CD8-positive, alpha-beta memory T cell (primary cell): ENCODE measurements around the gene RMND5A. TPM values are rescaled to one million over a fixed set of nuclear protein-coding genes. Genes with fewer than 3 reads are reported as not detected.

ENCODE experiments used
- CTCF ChIA-PET: fragments of 350-600 bp; sonication (Branson Sonifier 250); formaldehyde crosslinking; loops from one replicate; lab custom pipeline; 2021; ENCODE audit warnings: antibody characterized with exemption; lab: Charles Lee
- POLR2A ChIA-PET: fragments of 350-600 bp; sonication (Branson Sonifier 250); formaldehyde crosslinking; loops from one replicate; lab custom pipeline; 2021; ENCODE audit warnings: antibody characterized with exemption; lab: Charles Lee
- DNase-seq, 5 donors: peaks; one replicate each; pipeline versions ENCODE4 v3.0.0 to v3.0.0-alpha.2; 2020 to 2022; ENCODE audit warnings: mixed read lengths in 1 of 5
- H3K27ac ChIP-seq: one replicate; pipeline ENCODE4 v1.7.0; 2013; ENCODE audit warnings: low read depth, mild to moderate bottlenecking, low read length, moderate library complexity
- H3K27me3 ChIP-seq: 2 replicates; pipeline ENCODE4 v1.7.0; 2013; ENCODE audit warnings: low read length, mild to moderate bottlenecking; ENCODE audit not compliant: insufficient read depth, poor library complexity, severe bottlenecking
- H3K36me3 ChIP-seq: 2 replicates; pipeline ENCODE4 v1.7.0; 2013; ENCODE audit warnings: mild to moderate bottlenecking, low read length, moderate library complexity; ENCODE audit not compliant: insufficient read depth
- H3K4me1 ChIP-seq: 2 replicates; pipeline ENCODE4 v1.7.0; 2013; ENCODE audit warnings: mild to moderate bottlenecking, low read length, moderate library complexity; ENCODE audit not compliant: insufficient read depth
- H3K4me3 ChIP-seq: 2 replicates; pipeline ENCODE4 v1.7.0; 2013; ENCODE audit warnings: mild to moderate bottlenecking, low read length
- H3K9me3 ChIP-seq: 2 replicates; pipeline ENCODE4 v1.7.0; 2013; ENCODE audit warnings: mild to moderate bottlenecking, low read length
- H3K27ac Mint-ChIP-seq, 8 donors: one replicate each; pipeline ENCODE4 v1.8.0; 2020 to 2021; ENCODE audit warnings: mixed read lengths in 8 of 8, mild to moderate bottlenecking in 6 of 8, inconsistent platforms in 3 of 8, moderate library complexity in 3 of 8
- H3K27me3 Mint-ChIP-seq, 2 donors: one replicate each; pipeline ENCODE4 v1.8.0; 2020 to 2021; ENCODE audit warnings: mixed read lengths in 2 of 2, mild to moderate bottlenecking in 1 of 2, moderate library complexity in 1 of 2
- H3K36me3 Mint-ChIP-seq, 3 donors: one replicate each; pipeline ENCODE4 v1.8.0; 2020 to 2021; ENCODE audit warnings: mixed read lengths in 3 of 3, inconsistent platforms in 1 of 3, mild to moderate bottlenecking in 1 of 3
- H3K4me1 Mint-ChIP-seq, 3 donors: one replicate each; pipeline ENCODE4 v1.8.0; 2020 to 2021; ENCODE audit warnings: mixed read lengths in 3 of 3, inconsistent platforms in 1 of 3, mild to moderate bottlenecking in 1 of 3
- H3K4me3 Mint-ChIP-seq, 7 donors: one replicate each; pipeline ENCODE4 v1.8.0; 2020 to 2021; ENCODE audit warnings: mixed read lengths in 7 of 7, mild to moderate bottlenecking in 6 of 7, moderate library complexity in 4 of 7, inconsistent platforms in 2 of 7
- H3K9me3 Mint-ChIP-seq, 5 donors: one replicate each; pipeline ENCODE4 v1.8.0; 2020 to 2022; ENCODE audit warnings: mixed read lengths in 5 of 5, mild to moderate bottlenecking in 3 of 5, moderate library complexity in 2 of 5, inconsistent platforms in 1 of 5
- polyA plus RNA-seq: library from polyadenylated mRNA; unstranded; fragments of 300-500 nt; fragmentation: Illumina TruSeq; gene quantifications from one replicate; pipeline ENCODE4 v1.2.3, GENCODE V29; 2021
- total RNA-seq, 2 experiments: library from RNA; stranded (reverse); gene quantifications; one replicate each; pipeline ENCODE4 v1.2.3, GENCODE V29; 2021

Gene RMND5A
- total and polyA plus RNA-seq, 3 experiments from 2014 or later: 20.7 to 63.5 (median 57.7) TPM

GRCh38 chr2:86758405-86758804, 38.3 kb downstream of the RMND5A start:
- DNase-seq: no peak

GRCh38 chr2:86760371-86760770, 40.3 kb downstream of the RMND5A start:
- Mint-ChIP-seq H3K4me3 (no peak overlapping the region), H3K9me3 (no peaks in the 10 kb centered on the region), H3K27me3 (no peaks in the 10 kb centered on the region), H3K4me1 (peaks cover 33 to 70% (median 50%) of the 10 kb centered on the region in 3 donors), H3K36me3 (peaks cover 0 to 42% (median 5%) of the 10 kb centered on the region in 3 donors), H3K27ac (peak overlapping the region in 7 of 8 donors; percentile 33 to 61 (median 44))
- ChIA-PET CTCF (no interaction called here), POLR2A (no interaction called here)
- no peak overlapping the region for H3K4me3 ChIP-seq
- no peak overlapping the region for H3K27ac ChIP-seq
- peaks cover 5% of the 10 kb centered on the region for H3K4me1 ChIP-seq
- H3K9me3 ChIP-seq: no peaks in the 10 kb centered on the region
- H3K27me3 ChIP-seq: no peaks in the 10 kb centered on the region
- no peak for DNase-seq
- peaks cover 6% of the 10 kb centered on the region for H3K36me3 ChIP-seq

More at GRCh38 chr2:86758405-86758804, 38.3 kb downstream of the RMND5A start:
- no peaks in the 10 kb centered on the region for H3K27me3 Mint-ChIP-seq
- H3K36me3 Mint-ChIP-seq: peaks cover 0 to 58% (median 9%) of the 10 kb centered on the region in 3 donors
- H3K9me3 ChIP-seq: no peaks in the 10 kb centered on the region
- H3K27ac Mint-ChIP-seq: peak overlapping the region in 2 of 8 donors; percentile 28 to 52
- peaks cover 13% of the 10 kb centered on the region for H3K36me3 ChIP-seq
- H3K27me3 ChIP-seq: no peaks in the 10 kb centered on the region
- H3K4me1 ChIP-seq: no peaks in the 10 kb centered on the region
- no peak overlapping the region for H3K4me3 Mint-ChIP-seq
- H3K4me1 Mint-ChIP-seq: peaks cover 25 to 57% (median 38%) of the 10 kb centered on the region in 3 donors
- H3K4me3 ChIP-seq: no peak overlapping the region
- no peaks in the 10 kb centered on the region for H3K9me3 Mint-ChIP-seq
- ChIA-PET POLR2A (no interaction called here), CTCF (no interaction called here)
- H3K27ac ChIP-seq: no peak overlapping the region

GRCh38 chr2:86764661-86765309, 44.7 kb downstream of the RMND5A start:
- Mint-ChIP-seq H3K4me1 (peaks cover 21 to 45% (median 41%) of the 10 kb centered on the region in 3 donors), H3K4me3 (no peak overlapping the region), H3K27me3 (no peaks in the 10 kb centered on the region), H3K27ac (peak overlapping the region; percentile 39 to 94 (median 90)), H3K36me3 (peaks cover 0 to 55% (median 12%) of the 10 kb centered on the region in 3 donors), H3K9me3 (no peaks in the 10 kb centered on the region)
- peak in 4 of 5 donors; percentile 32 to 71 (median 56) for DNase-seq
- Histone ChIP-seq H3K4me3 (no peak overlapping the region), H3K4me1 (peaks cover 5% of the 10 kb centered on the region), H3K36me3 (peaks cover 8% of the 10 kb centered on the region), H3K9me3 (no peaks in the 10 kb centered on the region), H3K27me3 (no peaks in the 10 kb centered on the region), H3K27ac (no peak overlapping the region)
- ChIA-PET CTCF (interaction anchor here (0.7 to 12.0 kb wide), 11 partner anchors 10 to 61 kb away, joined by 3 to 128 read pairs (median 5); no protein-coding TSS in a partner anchor), POLR2A (interaction anchor here (0.6 to 1.6 kb wide), 2 partner anchors 21 to 43 kb away, joined by 3 to 7 read pairs; no protein-coding TSS in a partner anchor)

GRCh38 chr2:86765310-86765695, 45.2 kb downstream of the RMND5A start:
- H3K27ac ChIP-seq: no peak overlapping the region
- H3K9me3 Mint-ChIP-seq: no peaks in the 10 kb centered on the region
- POLR2A ChIA-PET: interaction anchor here (0.6 to 1.6 kb wide), 3 partner anchors 16 to 42 kb away, joined by 3 to 7 read pairs (median 3); no protein-coding TSS in a partner anchor

GRCh38 chr2:86768189-86768949, 48.3 kb downstream of the RMND5A start:
- peaks cover 19% of the 10 kb centered on the region for H3K36me3 ChIP-seq
- Mint-ChIP-seq H3K9me3 (no peaks in the 10 kb centered on the region), H3K27me3 (no peaks in the 10 kb centered on the region), H3K4me1 (peaks cover 16 to 31% (median 27%) of the 10 kb centered on the region in 3 donors), H3K4me3 (no peak overlapping the region), H3K36me3 (peaks cover 10 to 78% (median 18%) of the 10 kb centered on the region in 3 donors), H3K27ac (peak overlapping the region in 1 of 8 donors; percentile 19)
- ChIA-PET POLR2A (interaction anchor here (0.6 to 2.8 kb wide), 3 partner anchors 17 to 36 kb away, joined by 3 to 8 read pairs (median 4); partner anchors contain the start of gene CD8A), CTCF (interaction anchor here (1.1 to 12.0 kb wide), 4 partner anchors 17 to 39 kb away, joined by 3 to 128 read pairs (median 4); no protein-coding TSS in a partner anchor)
- no peak overlapping the region for H3K4me3 ChIP-seq
- no peaks in the 10 kb centered on the region for H3K9me3 ChIP-seq
- H3K27me3 ChIP-seq: no peaks in the 10 kb centered on the region
- no peak for DNase-seq
- no peak overlapping the region for H3K27ac ChIP-seq
- peaks cover 5% of the 10 kb centered on the region for H3K4me1 ChIP-seq

More at GRCh38 chr2:86765310-86765695, 45.2 kb downstream of the RMND5A start:
- no peaks in the 10 kb centered on the region for H3K9me3 ChIP-seq
- peaks cover 0 to 58% (median 12%) of the 10 kb centered on the region in 3 donors for H3K36me3 Mint-ChIP-seq
- peaks cover 8% of the 10 kb centered on the region for H3K36me3 ChIP-seq
- peaks cover 21 to 40% (median 38%) of the 10 kb centered on the region in 3 donors for H3K4me1 Mint-ChIP-seq
- peak overlapping the region; percentile 39 to 91 (median 80) for H3K27ac Mint-ChIP-seq
- H3K27me3 Mint-ChIP-seq: no peaks in the 10 kb centered on the region
- H3K4me3 Mint-ChIP-seq: no peak overlapping the region
- H3K4me1 ChIP-seq: peaks cover 5% of the 10 kb centered on the region
- DNase-seq: no peak
- CTCF ChIA-PET: interaction anchor here (0.7 to 12.0 kb wide), 11 partner anchors 9 to 61 kb away, joined by 3 to 128 read pairs (median 5); no protein-coding TSS in a partner anchor
- no peaks in the 10 kb centered on the region for H3K27me3 ChIP-seq
- H3K4me3 ChIP-seq: no peak overlapping the region

- POLR2A ChIA-PET: interaction anchor here (0.6 to 1.3 kb wide), 3 partner anchors 16 to 21 kb away, joined by 3 to 5 read pairs (median 4); partner anchors contain the start of gene CD8A
- CTCF ChIA-PET: interaction anchor here (1.2 to 12.0 kb wide), 2 partner anchors 16 to 38 kb away, joined by 4 to 128 read pairs; no protein-coding TSS in a partner anchor
- Mint-ChIP-seq H3K27ac (peak overlapping the region in 3 of 8 donors; percentile 17 to 48 (median 34)), H3K4me1 (peaks cover 10 to 23% (median 21%) of the 10 kb centered on the region in 3 donors), H3K36me3 (peaks cover 10 to 90% (median 22%) of the 10 kb centered on the region in 3 donors), H3K9me3 (no peaks in the 10 kb centered on the region), H3K27me3 (no peaks in the 10 kb centered on the region), H3K4me3 (no peak overlapping the region)
- Histone ChIP-seq H3K4me1 (peaks cover 5% of the 10 kb centered on the region), H3K27ac (no peak overlapping the region), H3K36me3 (peaks cover 27% of the 10 kb centered on the region), H3K9me3 (no peaks in the 10 kb centered on the region), H3K4me3 (no peak overlapping the region), H3K27me3 (no peaks in the 10 kb centered on the region)
- no peak for DNase-seq
These were observed 49.7 kb downstream of the RMND5A start for GRCh38 chr2:86769838-86770237.

- Histone ChIP-seq H3K4me1 (no peaks in the 10 kb centered on the region), H3K4me3 (no peak overlapping the region), H3K27ac (no peak overlapping the region), H3K36me3 (peaks cover 23% of the 10 kb centered on the region), H3K27me3 (no peaks in the 10 kb centered on the region), H3K9me3 (no peaks in the 10 kb centered on the region)
- Mint-ChIP-seq H3K27ac (peak overlapping the region in 3 of 8 donors; percentile 57 to 81 (median 63)), H3K4me1 (peaks cover 5 to 13% (median 10%) of the 10 kb centered on the region in 3 donors), H3K9me3 (no peaks in the 10 kb centered on the region), H3K4me3 (no peak overlapping the region), H3K36me3 (peaks cover 10 to 94% (median 25%) of the 10 kb centered on the region in 3 donors), H3K27me3 (no peaks in the 10 kb centered on the region)
- peak in 1 of 5 donors; percentile 25 for DNase-seq
- CTCF ChIA-PET: interaction anchor here (12.0 kb wide), 1 partner anchor 37 kb away, joined by 128 read pairs; no protein-coding TSS in a partner anchor
- POLR2A ChIA-PET: interaction anchor here (0.6 to 1.3 kb wide), 3 partner anchors 14 to 20 kb away, joined by 3 to 4 read pairs (median 3); partner anchors contain the start of gene CD8A
These were observed 50.8 kb downstream of the RMND5A start for GRCh38 chr2:86770816-86771301.
